Measurements from ENCODE around the gene LDLR.
"Not testable (repeated sequence)": the region's sequence is repeated elsewhere in the genome, so short reads cannot be mapped to it uniquely, and the experiment has no call there.

Gene LDLR

GRCh38 chr19:11176466-11177193, 87.4 kb downstream of the LDLR start:
- no peak for DNase-seq

- no peak for DNase-seq
Observed at GRCh38 chr19:11177592-11177991, 88.3 kb downstream of the LDLR start.

GRCh38 chr19:11179145-11179465, 89.8 kb downstream of the LDLR start:
- DNase-seq: not testable (repeated sequence)

- no peak for DNase-seq
Observed at GRCh38 chr19:11179716-11180297, 90.5 kb downstream of the LDLR start.

GRCh38 chr19:11180346-11180745, 91.1 kb downstream of the LDLR start:
- no peak for DNase-seq

- not testable (repeated sequence) for DNase-seq
Observed at GRCh38 chr19:11180975-11181374, 91.7 kb downstream of the LDLR start.

- no peak for DNase-seq
Observed at GRCh38 chr19:11181488-11181887, 92.2 kb downstream of the LDLR start.

Data from 8988T (cell line).